H9 (cell line): ENCODE results near the gene PGLYRP3. TPM values are rescaled to one million over a fixed set of nuclear protein-coding genes. Genes with fewer than 3 reads are reported as not detected.

Source experiments
- DNase-seq: peaks from one replicate; pipeline ENCODE4 v3.0.0-alpha.2; 2017
- H2AFZ ChIP-seq: one replicate; pipeline ENCODE4 v1.6.1; 2013; ENCODE audit warnings: mild to moderate bottlenecking, low read length, control low read depth, moderate library complexity
- H2AK5ac ChIP-seq: 2 replicates; pipeline ENCODE4 v1.6.1; 2013; ENCODE audit warnings: low read length, control low read depth, mixed read lengths; ENCODE audit not compliant: insufficient read length
- H2BK120ac ChIP-seq: one replicate; pipeline ENCODE4 v1.6.1; 2013; ENCODE audit warnings: low read depth, mild to moderate bottlenecking, low read length, control low read depth, inconsistent platforms; ENCODE audit not compliant: poor library complexity, severe bottlenecking
- H2BK12ac ChIP-seq: 2 replicates; pipeline ENCODE4 v1.6.1; 2013; ENCODE audit warnings: low read length, control low read depth, mixed read lengths, low read depth; ENCODE audit not compliant: insufficient read length
- H2BK15ac ChIP-seq: 2 replicates; pipeline ENCODE4 v1.6.1; 2013; ENCODE audit warnings: low read depth, low read length, control low read depth
- H2BK20ac ChIP-seq: one replicate; pipeline ENCODE4 v1.6.1; 2013; ENCODE audit warnings: low read depth, mild to moderate bottlenecking, low read length, control low read depth, inconsistent platforms; ENCODE audit not compliant: poor library complexity, severe bottlenecking
- H2BK5ac ChIP-seq: 2 replicates; pipeline ENCODE4 v1.6.1; 2013; ENCODE audit warnings: low read length, control low read depth, mixed read lengths; ENCODE audit not compliant: insufficient read length
- H3K14ac ChIP-seq: 2 replicates; pipeline ENCODE4 v1.6.1; 2013; ENCODE audit warnings: low read length, control low read depth; ENCODE audit not compliant: insufficient read depth
- H3K18ac ChIP-seq: 2 replicates; pipeline ENCODE4 v1.6.1; 2013; ENCODE audit warnings: low read depth, mild to moderate bottlenecking, mixed read lengths, low read length, control low read depth; ENCODE audit not compliant: insufficient read length
- H3K23ac ChIP-seq: 2 replicates; pipeline ENCODE4 v1.6.1; 2013; ENCODE audit warnings: low read length, control low read depth, mixed read lengths, low read depth; ENCODE audit not compliant: insufficient read length
- H3K23me2 ChIP-seq: 2 replicates; pipeline ENCODE4 v1.6.1; 2013; ENCODE audit warnings: low read depth, mild to moderate bottlenecking, mixed read lengths, low read length, control low read depth; ENCODE audit not compliant: insufficient read length, poor library complexity, severe bottlenecking
- H3K27ac ChIP-seq: 2 replicates; pipeline ENCODE4 v1.5.1; 2013; ENCODE audit warnings: low read length, control low read depth, mixed read lengths, low read depth; ENCODE audit not compliant: insufficient read length
- H3K27me3 ChIP-seq: 2 replicates; pipeline ENCODE4 v1.6.1; 2013; ENCODE audit warnings: low read length, control low read depth, inconsistent platforms; ENCODE audit not compliant: insufficient read depth
- H3K4ac ChIP-seq: 2 replicates; pipeline ENCODE4 v1.6.1; 2013; ENCODE audit warnings: low read depth, mild to moderate bottlenecking, control low read depth, inconsistent platforms, low read length, moderate library complexity
- H3K4me1 ChIP-seq: 2 replicates; pipeline ENCODE4 v1.6.1; 2013; ENCODE audit warnings: low read length, control low read depth, inconsistent platforms; ENCODE audit not compliant: insufficient read depth
- H3K4me2 ChIP-seq: 2 replicates; pipeline ENCODE4 v1.6.1; 2013; ENCODE audit warnings: low read length, control low read depth, mixed read lengths; ENCODE audit not compliant: insufficient read length, insufficient read depth
- H3K56ac ChIP-seq: 2 replicates; pipeline ENCODE4 v1.6.1; 2013; ENCODE audit warnings: low read depth, mild to moderate bottlenecking, mixed read lengths, low read length, control low read depth; ENCODE audit not compliant: insufficient read length
- H3K79me1 ChIP-seq: 2 replicates; pipeline ENCODE4 v1.6.1; 2013; ENCODE audit warnings: low read depth, mild to moderate bottlenecking, moderate library complexity, low read length, control low read depth, inconsistent platforms; ENCODE audit not compliant: insufficient read depth, poor library complexity, severe bottlenecking
- H3K79me2 ChIP-seq: 2 replicates; pipeline ENCODE4 v1.6.1; 2013; ENCODE audit warnings: low read length, control low read depth, inconsistent platforms; ENCODE audit not compliant: insufficient read depth
- H3K9ac ChIP-seq: 2 replicates; pipeline ENCODE4 v1.6.1; 2013; ENCODE audit warnings: low read length, control low read depth, mixed read lengths; ENCODE audit not compliant: insufficient read length; ENCODE audit errors: extremely low read depth
- H3K9me3 ChIP-seq: one replicate; pipeline ENCODE4 v1.6.1; 2013; ENCODE audit warnings: low read depth, low read length, inconsistent platforms; ENCODE audit not compliant: control insufficient read depth
- H3T11ph ChIP-seq: one replicate; pipeline ENCODE4 v1.6.1; 2013; ENCODE audit warnings: mild to moderate bottlenecking, low read length, control low read depth, inconsistent platforms
- H4K20me1 ChIP-seq: one replicate; pipeline ENCODE4 v1.6.1; 2013; ENCODE audit not compliant: control insufficient read depth, insufficient read length, insufficient read depth
- H4K5ac ChIP-seq: 2 replicates; pipeline ENCODE4 v1.6.1; 2013; ENCODE audit warnings: low read depth, mild to moderate bottlenecking, mixed read lengths, low read length, control low read depth; ENCODE audit not compliant: insufficient read length
- H4K8ac ChIP-seq: replicated peaks from 2 replicates; pipeline ENCODE4 v1.6.1; 2013; ENCODE audit warnings: low read length, control low read depth, mixed read lengths, low read depth; ENCODE audit not compliant: insufficient read length
- H4K91ac ChIP-seq: 2 replicates; pipeline ENCODE4 v1.6.1; 2013; ENCODE audit warnings: low read depth, mild to moderate bottlenecking, moderate library complexity, mixed read lengths, low read length, control low read depth; ENCODE audit not compliant: insufficient read length
- H3K27ac Mint-ChIP-seq, 3 experiments: 2 replicates in 2 of 3; 3 replicates in 1 of 3; pipeline ENCODE4 v1.8.0; 2020 to 2021; ENCODE audit warnings: mixed read lengths in 3 of 3, mild to moderate bottlenecking in 1 of 3, moderate library complexity in 1 of 3
- H3K27me3 Mint-ChIP-seq: 2 replicates; pipeline ENCODE4 v1.8.0; 2021; ENCODE audit warnings: low read depth, mild to moderate bottlenecking, moderate library complexity, mixed read lengths
- H3K36me3 Mint-ChIP-seq, 3 experiments: 2 replicates in 2 of 3; 3 replicates in 1 of 3; pipeline ENCODE4 v1.8.0; 2020 to 2021; ENCODE audit warnings: low read depth in 3 of 3, mixed read lengths in 3 of 3; ENCODE audit not compliant: insufficient read depth in 1 of 3
- H3K4me1 Mint-ChIP-seq, 2 experiments: 2 replicates each; pipeline ENCODE4 v1.8.0; 2020; ENCODE audit warnings: mixed read lengths in 2 of 2
- H3K4me3 Mint-ChIP-seq, 2 experiments: 2 replicates in 1 of 2; 3 replicates in 1 of 2; pipeline ENCODE4 v1.8.0; 2020 to 2021; ENCODE audit warnings: mild to moderate bottlenecking in 2 of 2, mixed read lengths in 2 of 2, moderate library complexity in 1 of 2
- H3K9me3 Mint-ChIP-seq, 2 experiments: 2 replicates in 1 of 2; 3 replicates in 1 of 2; pipeline ENCODE4 v1.8.0; 2020; ENCODE audit warnings: mild to moderate bottlenecking in 2 of 2, mixed read lengths in 2 of 2, moderate library complexity in 1 of 2
- CTCF ChIP-seq: fragments of 200-600 bp; sonication (generic); conservative IDR thresholded peaks from 3 replicates; pipeline ENCODE4 v1.8.0; 2021; ENCODE audit warnings: antibody characterized with exemption, mild to moderate bottlenecking
- WGBS: extraction: QIAGEN DNeasy Blood & Tissue Kit; methylation state at CpG from one replicate; pipeline ENCODE4 v1.1.7; 2013; ENCODE audit warnings: missing lambda C conversion rate, low lambda C conversion rate, mixed read lengths; ENCODE audit not compliant: insufficient read length; ENCODE audit errors: extremely low coverage; 5-methylcytosine and 5-hydroxymethylcytosine counted together
- total RNA-seq: library from RNA; stranded (reverse); gene quantifications from 2 replicates; pipeline ENCODE4 v1.2.1, GENCODE V29; 2021

Gene PGLYRP3
- total RNA-seq, 1 experiment from 2014 or later: not detected

GRCh38 chr1:153361480-153362109, 48.8 kb upstream of the PGLYRP3 start:
- DNase-seq: peak; percentile 14
- H3K27ac Mint-ChIP-seq: no peak overlapping the region

More at GRCh38 chr1:153361480-153362109, 48.8 kb upstream of the PGLYRP3 start:
- no peak overlapping the region for H3K9ac ChIP-seq
- H3K56ac ChIP-seq: no peak overlapping the region
- no CpG with 5 or more reads among the region's 4 CpGs for WGBS
- no peak overlapping the region for H3K27ac ChIP-seq
- no peaks in the 10 kb centered on the region for H3K4me1 Mint-ChIP-seq
- H3K4me1 ChIP-seq: no peaks in the 10 kb centered on the region
- H3K23me2 ChIP-seq: no peaks in the 10 kb centered on the region
- peaks cover 2% of the 10 kb centered on the region for H3K27me3 Mint-ChIP-seq
- no peaks in the 10 kb centered on the region for H3K27me3 ChIP-seq
- no peak overlapping the region for H2BK5ac ChIP-seq
- no peak overlapping the region for H4K91ac ChIP-seq
- no peak overlapping the region for H2BK120ac ChIP-seq
- H3K18ac ChIP-seq: no peak overlapping the region
- H3K9me3 Mint-ChIP-seq: peaks cover 0 to 6% of the 10 kb centered on the region in 2 experiments; a peak in 2 of 5 replicates
- H3K36me3 Mint-ChIP-seq: no peaks in the 10 kb centered on the region
- H3K14ac ChIP-seq: no peak overlapping the region
- H2BK15ac ChIP-seq: no peak overlapping the region
- H3K23ac ChIP-seq: no peak overlapping the region
- H2AFZ ChIP-seq: no peak overlapping the region
- no peak overlapping the region for H3K4me3 Mint-ChIP-seq
- no peaks in the 10 kb centered on the region for H3K79me2 ChIP-seq
- H3K4me2 ChIP-seq: no peak overlapping the region
- H3K79me1 ChIP-seq: no peaks in the 10 kb centered on the region
- H4K8ac ChIP-seq: no peak overlapping the region
- no peak overlapping the region for H3K4ac ChIP-seq
- H2BK12ac ChIP-seq: no peak overlapping the region
- H2BK20ac ChIP-seq: no peak overlapping the region
- TF ChIP-seq CTCF: no peak
- no peak overlapping the region for H3T11ph ChIP-seq
- H4K20me1 ChIP-seq: no peaks in the 10 kb centered on the region
- H4K5ac ChIP-seq: no peak overlapping the region
- no peaks in the 10 kb centered on the region for H3K9me3 ChIP-seq
- no peak overlapping the region for H2AK5ac ChIP-seq
